KG1 (cell line): Measurements from ENCODE around the gene METTL23.
"Not testable (repeated sequence)": the region's sequence is repeated elsewhere in the genome, so short reads cannot be mapped to it uniquely, and the experiment has no call there.

Experiments used
- DNase-seq: peaks from one replicate; lab custom pipeline; 2025; lab: John Stamatoyannopoulos, UW

Gene METTL23

GRCh38 chr17:76695059-76695831 lies 31.4 kb upstream of the METTL23 start:
- DNase-seq, result no peak

GRCh38 chr17:76696763-76697701 lies 29.6 kb upstream of the METTL23 start:
- no peak for DNase-seq

GRCh38 chr17:76697702-76698465 lies 28.8 kb upstream of the METTL23 start:
- DNase-seq, result no peak

GRCh38 chr17:76698466-76698977 lies 28.1 kb upstream of the METTL23 start:
- not testable (repeated sequence) for DNase-seq

- no peak for DNase-seq
These were observed 26.4 kb upstream of the METTL23 start for GRCh38 chr17:76700270-76700616.

- no peak for DNase-seq
These were observed 25.8 kb upstream of the METTL23 start for GRCh38 chr17:76700617-76701470.

GRCh38 chr17:76701471-76701967 lies 25.1 kb upstream of the METTL23 start:
- DNase-seq, result no peak

- DNase-seq, result no peak
These were observed 24.6 kb upstream of the METTL23 start for GRCh38 chr17:76702076-76702475.

GRCh38 chr17:76702941-76703637 lies 23.6 kb upstream of the METTL23 start:
- DNase-seq, result no peak

- no peak for DNase-seq
These were observed 21.8 kb upstream of the METTL23 start for GRCh38 chr17:76704805-76705204.

- DNase-seq, result no peak
These were observed 19.8 kb upstream of the METTL23 start for GRCh38 chr17:76706817-76707216.

GRCh38 chr17:76707985-76708807 lies 18.4 kb upstream of the METTL23 start:
- no peak for DNase-seq

- DNase-seq, result no peak
These were observed 17.3 kb upstream of the METTL23 start for GRCh38 chr17:76709077-76709950.

- not testable (repeated sequence) for DNase-seq
These were observed 16.4 kb upstream of the METTL23 start for GRCh38 chr17:76709951-76710862.

- no peak for DNase-seq
These were observed 15.6 kb upstream of the METTL23 start, which contains the start of gene MXRA7 for GRCh38 chr17:76710863-76711611. TSS of gene MXRA7 (minus strand) at chr17:76710965. CDS start at chr17:76710946, 19 bp downstream.

GRCh38 chr17:76712321-76712720 lies 14.3 kb upstream of the METTL23 start:
- not testable (repeated sequence) for DNase-seq
